IMR-90 (cell line): ENCODE measurements around the gene FAM53B. TPM values are rescaled to one million over a fixed set of nuclear protein-coding genes. Genes with fewer than 3 reads are reported as not detected.
A peak's percentile ranks its signal among the peaks of the same experiment; 100 is the strongest.

Experiments
- ATAC-seq: fragments of 200-7000 bp; cut with Tn5 transposase; 2 replicates; pipeline ENCODE4 v1.9.1; 2020; ENCODE audit warnings: low read depth, mild to moderate bottlenecking, moderate library complexity
- BruUV-seq: library from RNA; stranded (reverse); fragments of 400-500 nt; replicated peaks from 2 replicates; lab custom pipeline; 2021; lab: Mats Ljungman, UMichigan
- CTCF ChIA-PET: fragments of 300-600 bp; formaldehyde crosslinking; extraction: SDS; loops from one replicate; lab custom pipeline; 2021; ENCODE audit warnings: antibody characterized with exemption; lab: Yijun Ruan, JAX
- POLR2A ChIA-PET: fragments of 300-600 bp; sonication (Branson Sonifier 250); formaldehyde crosslinking; loops from one replicate; lab custom pipeline; 2022; ENCODE audit warnings: antibody characterized with exemption; ENCODE audit not compliant: unreplicated experiment; lab: Charles Lee
- DNase-seq: peaks from one replicate; pipeline ENCODE4 v3.0.0; 2013
- H2AFZ ChIP-seq: replicated peaks from 2 replicates; pipeline ENCODE3; 2013; ENCODE audit warnings: low read length, mild to moderate bottlenecking; ENCODE audit not compliant: poor library complexity
- H2AK5ac ChIP-seq: 2 replicates; pipeline ENCODE4 v1.6.1; 2013; ENCODE audit warnings: low read depth, low read length, inconsistent platforms
- H2AK9ac ChIP-seq: replicated peaks from 2 replicates; pipeline ENCODE3; 2013; ENCODE audit warnings: mild to moderate bottlenecking, low read depth, low read length, moderate library complexity; ENCODE audit not compliant: poor library complexity
- H2BK120ac ChIP-seq: 2 replicates; pipeline ENCODE4 v1.6.1; 2013; ENCODE audit warnings: low read depth, low read length, inconsistent platforms
- H2BK15ac ChIP-seq: 3 replicates; pipeline ENCODE4 v1.6.1; 2013; ENCODE audit warnings: low read depth, low read length, inconsistent platforms
- H2BK20ac ChIP-seq: 2 replicates; pipeline ENCODE4 v1.6.1; 2013; ENCODE audit warnings: low read depth, mild to moderate bottlenecking, inconsistent platforms, low read length, moderate library complexity
- H2BK5ac ChIP-seq: 2 replicates; pipeline ENCODE4 v1.6.1; 2013; ENCODE audit warnings: mild to moderate bottlenecking, low read depth, low read length, inconsistent platforms; ENCODE audit not compliant: poor library complexity, severe bottlenecking
- H3K14ac ChIP-seq: replicated peaks from 2 replicates; pipeline ENCODE4 v1.6.1; 2013; ENCODE audit warnings: low read depth, low read length, inconsistent platforms
- H3K18ac ChIP-seq: 2 replicates; pipeline ENCODE4 v1.6.1; 2013; ENCODE audit warnings: low read depth, low read length, control low read depth
- H3K23ac ChIP-seq: 2 replicates; pipeline ENCODE4 v1.6.1; 2013; ENCODE audit warnings: low read depth, low read length, inconsistent platforms
- H3K27ac ChIP-seq: 2 replicates; pipeline ENCODE4 v1.5.1; 2013; ENCODE audit warnings: mild to moderate bottlenecking, control low read depth, low read length; ENCODE audit not compliant: insufficient read depth
- H3K27me3 ChIP-seq: 2 replicates; pipeline ENCODE4 v1.6.1; 2013; ENCODE audit warnings: low read length; ENCODE audit not compliant: control insufficient read depth, insufficient read depth
- H3K36me3 ChIP-seq: 2 replicates; pipeline ENCODE4 v1.6.1; 2013; ENCODE audit warnings: low read length, mixed read lengths; ENCODE audit not compliant: control insufficient read depth, insufficient read depth
- H3K4ac ChIP-seq: 2 replicates; pipeline ENCODE4 v1.6.1; 2013; ENCODE audit warnings: low read depth, low read length, inconsistent platforms
- H3K4me1 ChIP-seq: 2 replicates; pipeline ENCODE4 v1.6.1; 2013; ENCODE audit warnings: low read length, mixed read lengths; ENCODE audit not compliant: control insufficient read depth, insufficient read depth
- H3K4me2 ChIP-seq: 2 replicates; pipeline ENCODE4 v1.6.1; 2013; ENCODE audit warnings: low read depth, mild to moderate bottlenecking, control low read depth, low read length, moderate library complexity
- H3K4me3 ChIP-seq: 2 replicates; pipeline ENCODE4 v1.5.1; 2013; ENCODE audit warnings: low read depth, mild to moderate bottlenecking, control low read depth, low read length, moderate library complexity; ENCODE audit not compliant: insufficient read depth
- H3K56ac ChIP-seq: 2 replicates; pipeline ENCODE4 v1.6.1; 2013; ENCODE audit warnings: low read length, inconsistent platforms; ENCODE audit not compliant: insufficient read depth; ENCODE audit errors: extremely low read depth
- H3K79me1 ChIP-seq, 2 experiments: 2 replicates each; pipeline ENCODE4 v1.6.1; 2013; ENCODE audit warnings: low read length in 2 of 2, inconsistent platforms in 1 of 2, low read depth in 1 of 2
- H3K9ac ChIP-seq: 2 replicates; pipeline ENCODE4 v1.6.1; 2013; ENCODE audit warnings: low read depth, low read length, control low read depth
- H3K9me1 ChIP-seq: 2 replicates; pipeline ENCODE4 v1.6.1; 2013; ENCODE audit warnings: low read length, inconsistent platforms; ENCODE audit not compliant: insufficient read depth
- H3K9me3 ChIP-seq: 2 replicates; pipeline ENCODE4 v1.6.1; 2013; ENCODE audit warnings: low read length; ENCODE audit not compliant: control insufficient read depth, insufficient read depth
- H4K20me1 ChIP-seq: 2 replicates; pipeline ENCODE4 v1.6.1; 2013; ENCODE audit warnings: low read length, inconsistent platforms; ENCODE audit not compliant: insufficient read depth
- H4K5ac ChIP-seq: 2 replicates; pipeline ENCODE4 v1.6.1; 2013; ENCODE audit warnings: mild to moderate bottlenecking, low read depth, low read length, control low read depth
- H4K8ac ChIP-seq, 2 experiments: 2 replicates each; pipeline ENCODE4 v1.6.1; 2013; ENCODE audit warnings: low read depth in 2 of 2, low read length in 2 of 2, control low read depth in 1 of 2, inconsistent platforms in 1 of 2
- H4K91ac ChIP-seq: 2 replicates; pipeline ENCODE4 v1.6.1; 2013; ENCODE audit warnings: low read depth, low read length, inconsistent platforms; ENCODE audit not compliant: insufficient read depth
- BHLHE40 ChIP-seq: fragments of 150-350 bp; IDR thresholded peaks from 2 replicates; pipeline ENCODE4 v1.6.1; 2016; ENCODE audit warnings: mild to moderate bottlenecking, low read depth, low read length
- CEBPB ChIP-seq: IDR thresholded peaks from 2 replicates; pipeline ENCODE4 v1.6.1; 2012; ENCODE audit warnings: low read depth, low read length, improper control_type of control experiment
- CHD1 ChIP-seq: IDR thresholded peaks from 2 replicates; pipeline ENCODE4 v1.6.1; 2012; ENCODE audit warnings: low read depth, low read length, improper control_type of control experiment
- CTCF ChIP-seq: conservative IDR thresholded peaks from 2 replicates; pipeline ENCODE4 v1.5.1; 2012; ENCODE audit warnings: mild to moderate bottlenecking, low read depth, low read length, improper control_type of control experiment
- ELK1 ChIP-seq: fragments of 150-350 bp; IDR thresholded peaks from 2 replicates; pipeline ENCODE4 v1.6.1; 2016; ENCODE audit warnings: low read depth, mild to moderate bottlenecking, low read length, moderate library complexity, borderline replicate concordance
- FOS ChIP-seq: fragments of 150-350 bp; IDR thresholded peaks from 2 replicates; pipeline ENCODE4 v1.6.1; 2016; ENCODE audit warnings: low read depth, low read length
- MAFK ChIP-seq: IDR thresholded peaks from 2 replicates; pipeline ENCODE4 v1.6.1; 2012; ENCODE audit warnings: low read depth, low read length, improper control_type of control experiment
- MAZ ChIP-seq: IDR thresholded peaks from 2 replicates; pipeline ENCODE4 v1.6.1; 2012; ENCODE audit warnings: low read depth, mild to moderate bottlenecking, low read length, improper control_type of control experiment, moderate library complexity, borderline replicate concordance
- NFE2L2 ChIP-seq: fragments of 150-350 bp; IDR thresholded peaks from 2 replicates; pipeline ENCODE4 v1.6.1; 2016; ENCODE audit warnings: low read depth, mild to moderate bottlenecking, low read length
- POLR2A ChIP-seq: IDR thresholded peaks from 2 replicates; pipeline ENCODE4 v1.6.1; 2012; ENCODE audit warnings: mild to moderate bottlenecking, low read depth, low read length
- RAD21 ChIP-seq: IDR thresholded peaks from 2 replicates; pipeline ENCODE4 v1.6.1; 2012; ENCODE audit warnings: low read length, improper control_type of control experiment
- RCOR1 ChIP-seq: IDR thresholded peaks from 2 replicates; pipeline ENCODE4 v1.6.1; 2012; ENCODE audit warnings: mild to moderate bottlenecking, low read length, improper control_type of control experiment; ENCODE audit not compliant: insufficient replicate concordance
- RFX5 ChIP-seq: IDR thresholded peaks from 2 replicates; pipeline ENCODE4 v1.8.0; 2012; ENCODE audit warnings: low read depth, mild to moderate bottlenecking, low read length, moderate library complexity
- SMC3 ChIP-seq: fragments of 150-350 bp; IDR thresholded peaks from 2 replicates; pipeline ENCODE4 v1.6.1; 2016; ENCODE audit warnings: low read depth, mild to moderate bottlenecking, antibody characterized with exemption, low read length, moderate library complexity
- WGBS, 2 experiments: methylation state at CpG; one replicate each; pipeline versions ENCODE4 v1.1.5 to v1.1.7; 2013; ENCODE audit warnings: missing lambda C conversion rate in 2 of 2; ENCODE audit not compliant: insufficient read length in 1 of 2; ENCODE audit errors: extremely low coverage in 2 of 2; 5-methylcytosine and 5-hydroxymethylcytosine counted together
- dilution Hi-C: fragments of 300-500 bp; cut with HindIII; formaldehyde crosslinking; loops from one replicate; pipeline ENCODE4 v1.14.3; 2018; ENCODE audit warnings: low sequenced_read_pairs; ENCODE audit not compliant: unreplicated experiment
- in situ Hi-C: fragments of 300-500 bp; cut with MboI; formaldehyde crosslinking; loops from 3 replicates; pipeline ENCODE4 v1.14.3; 2019; ENCODE audit warnings: low sequenced_read_pairs, inconsistent platforms, mixed read lengths
- intact Hi-C: fragments of 100-400 bp; cut with micrococcal nuclease; formaldehyde crosslinking; loops from 2 replicates; pipeline ENCODE4 v1.10.0; 2022
- polyA plus RNA-seq, 3 experiments: library from polyadenylated mRNA; depleted of rRNA; stranded (reverse); fragments of >200 nt; gene quantifications; 2 replicates each; pipeline ENCODE4 v1.2.3, GENCODE V29; 2012; ENCODE audit warnings: low replicate concordance in 1 of 3
- total RNA-seq: library from RNA; depleted of rRNA; stranded (reverse); fragments of >200 nt; gene quantifications from 2 replicates; pipeline ENCODE4 v1.2.3, GENCODE V29; 2012
- TF ChIP-seq, protein P1 (sequence below): fragments of 150-350 bp; IDR thresholded peaks from 2 replicates; pipeline ENCODE4 v1.6.1; 2017; ENCODE audit warnings: mild to moderate bottlenecking, antibody characterized with exemption, low read length, low read depth

FAM53B gene
- total and polyA plus RNA-seq, 2 of the 4 experiments (the other 2 are of a cell fraction): 3.8 to 5.7 TPM

DNA sequence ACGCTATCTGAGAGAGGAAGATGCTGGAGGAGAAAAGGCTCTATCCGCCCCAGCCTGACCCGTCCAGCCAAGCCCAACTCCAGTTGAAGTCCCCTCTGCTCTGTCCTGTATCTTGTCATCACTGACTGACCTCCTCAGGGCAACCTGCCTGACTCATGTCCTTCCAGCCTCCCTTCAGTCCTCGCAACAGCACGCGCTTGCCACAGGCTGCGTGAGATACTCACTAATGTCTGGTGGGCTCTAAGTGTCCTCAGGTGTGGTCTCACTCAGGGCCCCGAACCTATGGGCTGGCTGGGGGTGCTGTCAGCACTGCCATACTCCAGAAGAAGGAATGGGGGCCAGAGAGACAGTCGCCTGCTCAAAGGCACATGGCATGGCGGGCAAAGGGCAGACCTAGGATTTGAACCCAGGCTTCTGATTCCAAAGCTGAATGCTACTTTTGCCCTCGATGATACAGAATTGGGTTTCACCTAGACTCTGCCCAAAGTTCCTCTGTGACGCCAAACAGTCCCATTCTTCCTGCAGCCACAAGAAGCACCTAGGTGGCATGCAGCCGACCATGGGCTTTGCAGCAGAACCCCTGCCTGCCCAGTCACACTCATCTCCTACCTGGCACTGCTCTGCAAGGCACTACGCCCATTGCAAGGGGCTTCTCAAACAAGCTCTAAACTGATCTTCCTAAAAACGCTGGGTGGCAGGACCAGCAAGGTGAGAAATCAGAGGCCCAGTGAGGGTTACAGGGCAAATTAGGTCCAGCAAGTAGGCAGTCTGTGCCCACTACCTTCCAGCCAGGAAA lies 8.5 kb downstream of the FAM53B start:
- H3K14ac ChIP-seq: no peak overlapping the region
- dilution Hi-C loops (no loop called here), intact Hi-C loops (no loop called here), in situ Hi-C loops (no loop called here)
- H3K4me3 ChIP-seq: no peak overlapping the region
- ChIA-PET POLR2A (no interaction called here), CTCF (interaction anchor here (0.5 kb wide), 1 partner anchor 201 kb away, joined by 3 read pairs; no protein-coding TSS in a partner anchor)
- H3K27me3 ChIP-seq: no peaks in the 10 kb centered on the region
- H3K23ac ChIP-seq: no peak overlapping the region
- H3K4ac ChIP-seq: no peak overlapping the region
- peaks cover 20% of the 10 kb centered on the region for H3K4me1 ChIP-seq
- H2AK5ac ChIP-seq: no peak overlapping the region
- 85% methylated on average over 3 of the region's 15 CpGs; no CpG with 5 or more reads in 1 of the 2 experiments for WGBS, 2 experiments
- H4K8ac ChIP-seq: no peak overlapping the region
- no TSS peak for BruUV-seq
- 0 out of 2 replicates have a peak, but pooled peaks cover 1% of the 10 kb centered on the region for H3K36me3 ChIP-seq
- H4K20me1 ChIP-seq: peaks cover 22% of the 10 kb centered on the region
- no peak overlapping the region for H4K5ac ChIP-seq
- no peak overlapping the region for H2BK120ac ChIP-seq
- no peak overlapping the region for H2BK20ac ChIP-seq
- peaks cover 3 to 41% of the 10 kb centered on the region in 2 experiments; a peak in 3 of 4 replicates for H3K79me1 ChIP-seq
- H3K9me1 ChIP-seq: peaks cover 4% of the 10 kb centered on the region; the same call in 1 of the 2 replicates
- no peak overlapping the region for H3K18ac ChIP-seq
- peak overlapping the region; percentile 59 for H2AFZ ChIP-seq
- no peak for ATAC-seq
- no peak overlapping the region for H3K56ac ChIP-seq
- peak overlapping the region; percentile 20 for H2AK9ac ChIP-seq
- no peak overlapping the region; the same call in 1 of the 2 replicates for H3K4me2 ChIP-seq
- no peaks in the 10 kb centered on the region for H3K9me3 ChIP-seq
- H3K27ac ChIP-seq: no peak overlapping the region; the same call in 1 of the 2 replicates
- H4K91ac ChIP-seq: no peak overlapping the region
- no peak overlapping the region for H2BK5ac ChIP-seq
- no peak overlapping the region for H3K9ac ChIP-seq
- no peak for DNase-seq
- no peak overlapping the region for H2BK15ac ChIP-seq
- TF ChIP-seq CEBPB (no peak), FOS (no peak), MAFK (no peak), CTCF (no peak), NFE2L2 (no peak), RFX5 (no peak), ELK1 (no peak), CHD1 (no peak), BHLHE40 (no peak), RAD21 (no peak), MAZ (no peak), POLR2A (no peak), SMC3 (no peak), RCOR1 (no peak)
- TF ChIP-seq, protein P1, sequence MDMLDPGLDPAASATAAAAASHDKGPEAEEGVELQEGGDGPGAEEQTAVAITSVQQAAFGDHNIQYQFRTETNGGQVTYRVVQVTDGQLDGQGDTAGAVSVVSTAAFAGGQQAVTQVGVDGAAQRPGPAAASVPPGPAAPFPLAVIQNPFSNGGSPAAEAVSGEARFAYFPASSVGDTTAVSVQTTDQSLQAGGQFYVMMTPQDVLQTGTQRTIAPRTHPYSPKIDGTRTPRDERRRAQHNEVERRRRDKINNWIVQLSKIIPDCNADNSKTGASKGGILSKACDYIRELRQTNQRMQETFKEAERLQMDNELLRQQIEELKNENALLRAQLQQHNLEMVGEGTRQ: no peak
